ENCODE data around the gene MYO3A.

Gene MYO3A

DNA sequence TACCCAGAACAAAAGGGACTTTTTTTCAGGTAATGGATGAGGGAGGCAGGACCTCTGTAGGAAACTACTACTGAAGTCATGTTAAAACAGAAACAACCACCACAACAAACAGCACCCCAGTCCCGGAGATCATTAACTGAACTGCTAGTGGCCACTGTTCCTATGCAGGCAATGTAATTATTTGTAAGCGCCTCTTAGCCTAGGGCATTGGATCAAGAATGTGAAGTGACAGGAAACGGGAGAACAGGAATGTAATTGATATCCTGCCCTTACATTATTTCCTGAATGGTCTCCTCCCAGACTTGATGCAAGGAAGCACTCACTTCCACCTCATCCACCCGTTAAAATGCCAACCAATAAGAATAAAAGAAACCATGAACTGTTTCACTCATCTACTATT is 265.8 kb downstream of the MYO3A start:
- H3K4me3 ChIP-seq (ENCODE audit: low read depth, low read length), result no peak overlapping the region
- DNase-seq (ENCODE audit: low read depth), result no peak
- TF ChIP-seq POLR2A (IDR thresholded peaks at IDR 0.05; ENCODE audit: extremely low read depth, insufficient read length) (no peak), MYC (IDR thresholded peaks at IDR 0.05; ENCODE audit: low read depth, low read length) (no peak)
- TF ChIP-seq, protein P1, sequence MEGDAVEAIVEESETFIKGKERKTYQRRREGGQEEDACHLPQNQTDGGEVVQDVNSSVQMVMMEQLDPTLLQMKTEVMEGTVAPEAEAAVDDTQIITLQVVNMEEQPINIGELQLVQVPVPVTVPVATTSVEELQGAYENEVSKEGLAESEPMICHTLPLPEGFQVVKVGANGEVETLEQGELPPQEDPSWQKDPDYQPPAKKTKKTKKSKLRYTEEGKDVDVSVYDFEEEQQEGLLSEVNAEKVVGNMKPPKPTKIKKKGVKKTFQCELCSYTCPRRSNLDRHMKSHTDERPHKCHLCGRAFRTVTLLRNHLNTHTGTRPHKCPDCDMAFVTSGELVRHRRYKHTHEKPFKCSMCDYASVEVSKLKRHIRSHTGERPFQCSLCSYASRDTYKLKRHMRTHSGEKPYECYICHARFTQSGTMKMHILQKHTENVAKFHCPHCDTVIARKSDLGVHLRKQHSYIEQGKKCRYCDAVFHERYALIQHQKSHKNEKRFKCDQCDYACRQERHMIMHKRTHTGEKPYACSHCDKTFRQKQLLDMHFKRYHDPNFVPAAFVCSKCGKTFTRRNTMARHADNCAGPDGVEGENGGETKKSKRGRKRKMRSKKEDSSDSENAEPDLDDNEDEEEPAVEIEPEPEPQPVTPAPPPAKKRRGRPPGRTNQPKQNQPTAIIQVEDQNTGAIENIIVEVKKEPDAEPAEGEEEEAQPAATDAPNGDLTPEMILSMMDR (IDR thresholded peaks at IDR 0.05; ENCODE audit: low read depth, low read length), result no peak
- TF ChIP-seq, protein P2, sequence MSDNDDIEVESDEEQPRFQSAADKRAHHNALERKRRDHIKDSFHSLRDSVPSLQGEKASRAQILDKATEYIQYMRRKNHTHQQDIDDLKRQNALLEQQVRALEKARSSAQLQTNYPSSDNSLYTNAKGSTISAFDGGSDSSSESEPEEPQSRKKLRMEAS (IDR thresholded peaks at IDR 0.05; ENCODE audit: low read depth, low read length), result no peak

DNA sequence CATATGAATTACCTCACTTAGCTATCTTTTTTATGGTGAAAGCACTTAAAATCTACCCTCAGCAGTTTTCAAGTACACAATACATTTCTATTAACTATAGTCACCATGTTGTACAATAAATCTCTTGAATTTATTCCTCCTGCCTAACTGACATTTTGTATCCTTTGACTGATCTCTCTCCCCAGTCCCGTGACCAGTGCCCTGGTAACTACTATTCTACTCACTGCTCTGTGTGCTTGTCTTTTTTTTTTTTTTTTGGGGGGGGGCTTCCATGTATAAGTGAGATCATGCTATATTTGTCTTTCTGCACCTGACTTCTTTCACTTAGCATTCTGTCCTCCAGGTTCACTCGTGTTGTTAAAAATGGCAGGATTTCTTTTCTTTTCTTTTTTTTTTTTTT is 271.2 kb downstream of the MYO3A start:
- DNase-seq (ENCODE audit: low read depth), result no peak
- no peak overlapping the region for H3K4me3 ChIP-seq (ENCODE audit: low read depth, low read length)
- TF ChIP-seq, protein P2 (IDR thresholded peaks at IDR 0.05; ENCODE audit: low read depth, low read length), result no peak
- TF ChIP-seq MYC (IDR thresholded peaks at IDR 0.05; ENCODE audit: low read depth, low read length) (no peak), POLR2A (IDR thresholded peaks at IDR 0.05; ENCODE audit: extremely low read depth, insufficient read length) (no peak)
- TF ChIP-seq, protein P1 (IDR thresholded peaks at IDR 0.05; ENCODE audit: low read depth, low read length), result no peak

DNA sequence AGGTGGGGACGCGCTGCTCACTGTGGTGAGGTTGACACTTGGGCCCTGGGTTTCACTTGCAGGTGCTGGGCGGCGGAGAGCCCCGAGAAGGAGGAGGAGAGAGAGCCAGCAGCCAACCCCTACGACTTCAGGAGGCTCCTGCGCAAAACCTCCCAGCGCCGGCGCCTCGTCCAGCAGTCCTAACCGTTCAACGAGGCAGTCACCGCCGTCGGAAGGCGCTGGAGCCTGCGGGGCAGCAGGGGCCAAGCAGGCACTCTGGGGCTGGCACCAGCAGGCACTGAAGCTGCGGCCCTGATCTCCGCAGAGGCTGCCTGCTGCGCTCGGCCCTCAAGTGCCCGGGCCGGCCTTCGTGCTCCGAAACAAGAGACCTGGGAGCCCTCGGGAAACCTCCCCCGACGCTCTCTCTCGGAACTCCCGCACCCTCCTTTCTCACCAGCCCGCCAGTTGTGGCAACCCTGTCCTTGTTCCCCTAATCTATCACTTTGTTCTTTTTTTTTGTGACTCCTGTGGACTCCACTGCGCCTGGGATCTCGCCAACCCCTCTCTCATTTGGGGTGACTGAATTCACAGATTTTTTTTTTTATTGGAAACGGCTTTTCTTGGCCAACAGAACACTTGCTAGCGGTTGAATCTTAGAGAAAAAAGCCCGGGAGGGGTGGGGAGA is 277.9 kb downstream of the MYO3A start:
- no peak for DNase-seq (ENCODE audit: low read depth)
- TF ChIP-seq POLR2A (IDR thresholded peaks at IDR 0.05; ENCODE audit: extremely low read depth, insufficient read length) (no peak), MYC (IDR thresholded peaks at IDR 0.05; ENCODE audit: low read depth, low read length) (no peak)
- TF ChIP-seq, protein P2 (IDR thresholded peaks at IDR 0.05; ENCODE audit: low read depth, low read length), result no peak
- TF ChIP-seq, protein P1 (IDR thresholded peaks at IDR 0.05; ENCODE audit: low read depth, low read length), result no peak
- H3K4me3 ChIP-seq (ENCODE audit: low read depth, low read length), result no peak overlapping the region

DNA sequence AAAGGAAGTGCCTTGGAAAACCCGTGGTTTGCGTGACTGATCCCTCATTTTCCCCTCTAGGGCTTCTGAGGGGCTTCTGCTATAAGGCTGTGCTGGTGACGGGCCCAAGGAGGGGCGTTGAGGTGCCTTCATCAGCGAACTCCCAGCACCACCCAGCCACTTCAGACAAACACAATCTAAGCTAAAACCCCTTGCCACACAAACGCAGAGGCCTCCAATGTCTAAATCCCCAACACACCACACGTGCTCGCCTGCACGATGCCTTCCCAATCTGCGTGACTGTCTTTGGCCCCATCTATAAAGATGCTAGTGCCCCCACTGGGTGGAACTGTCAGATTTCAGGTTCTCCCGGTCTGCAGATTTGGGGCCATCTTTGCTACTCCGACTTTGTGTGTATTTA is 278.5 kb downstream of the MYO3A start:
- TF ChIP-seq MYC (IDR thresholded peaks at IDR 0.05; ENCODE audit: low read depth, low read length) (no peak), POLR2A (IDR thresholded peaks at IDR 0.05; ENCODE audit: extremely low read depth, insufficient read length) (no peak)
- TF ChIP-seq, protein P2 (IDR thresholded peaks at IDR 0.05; ENCODE audit: low read depth, low read length), result no peak
- TF ChIP-seq, protein P1 (IDR thresholded peaks at IDR 0.05; ENCODE audit: low read depth, low read length), result no peak
- no peak overlapping the region for H3K4me3 ChIP-seq (ENCODE audit: low read depth, low read length)
- no peak for DNase-seq (ENCODE audit: low read depth)

DNA sequence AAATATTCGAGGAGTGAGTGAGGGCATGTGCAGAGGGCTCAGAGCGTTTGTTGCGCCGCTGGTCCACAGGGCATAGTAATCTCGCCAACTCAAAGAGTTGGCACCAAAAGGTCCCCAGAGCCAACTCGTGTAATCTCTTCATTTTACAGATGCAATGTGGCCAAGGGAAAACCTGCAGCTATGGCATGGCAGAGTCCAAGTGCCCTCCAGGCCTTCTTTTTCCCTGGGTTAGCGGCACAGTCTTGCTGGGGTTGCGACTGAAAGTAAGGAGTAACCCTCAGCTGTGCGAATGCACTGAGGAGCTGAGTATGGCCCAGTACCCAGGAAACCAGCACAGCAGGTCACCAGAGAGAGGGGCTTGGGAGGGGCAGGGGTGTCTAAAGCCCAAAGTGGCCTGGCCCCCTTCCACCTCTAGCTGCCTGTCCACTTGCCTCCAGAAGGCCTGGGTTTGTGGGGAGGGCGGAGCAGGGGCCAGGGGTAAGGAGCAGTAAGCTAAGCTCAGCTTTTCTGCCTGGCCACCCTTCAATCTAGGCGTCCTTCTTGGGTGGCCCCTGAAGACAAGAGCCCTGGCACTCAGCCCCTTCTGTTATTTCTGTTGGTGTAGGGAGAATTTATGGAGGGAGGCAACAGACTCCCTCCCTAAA is 279.2 kb downstream of the MYO3A start:
- TF ChIP-seq POLR2A (IDR thresholded peaks at IDR 0.05; ENCODE audit: extremely low read depth, insufficient read length) (no peak), MYC (IDR thresholded peaks at IDR 0.05; ENCODE audit: low read depth, low read length) (no peak)
- TF ChIP-seq, protein P2 (IDR thresholded peaks at IDR 0.05; ENCODE audit: low read depth, low read length), result no peak
- TF ChIP-seq, protein P1 (IDR thresholded peaks at IDR 0.05; ENCODE audit: low read depth, low read length), result no peak
- no peak overlapping the region for H3K4me3 ChIP-seq (ENCODE audit: low read depth, low read length)
- DNase-seq (ENCODE audit: low read depth), result no peak
